A549 (cell line): ENCODE measurements around the gene RDH5.

Experiments
- CHD2 ChIP-seq: fragments of 150-350 bp; IDR thresholded peaks from 2 replicates; pipeline ENCODE4 v1.6.1; 2014; ENCODE audit warnings: low read length; ENCODE audit not compliant: partially characterized antibody
- CHD4 ChIP-seq: fragments of 200-600 bp; sonication (generic); IDR thresholded peaks from 2 replicates; pipeline ENCODE4 v1.6.1; 2016; ENCODE audit warnings: antibody characterized with exemption, mild to moderate bottlenecking, borderline replicate concordance
- CTCF ChIP-seq: fragments of >200 bp; sonication (Bioruptor Twin); formaldehyde crosslinking; IDR thresholded peaks from 3 replicates; pipeline ENCODE4 v1.5.1; 2016
- EP300 ChIP-seq, 2 experiments: fragments of >200 bp; sonication (Bioruptor Twin); formaldehyde crosslinking; IDR thresholded peaks; 2 replicates in 1 of 2; 3 replicates in 1 of 2; pipeline ENCODE4 v1.6.1; 2016 to 2017
- JUN ChIP-seq, 2 experiments: fragments of >200 bp; sonication (Bioruptor Twin); formaldehyde crosslinking; IDR thresholded peaks; 2 replicates in 1 of 2; 3 replicates in 1 of 2; pipeline ENCODE4 v1.6.1; 2016 to 2017
- KDM1A ChIP-seq: fragments of 200-600 bp; sonication (generic); IDR thresholded peaks from 2 replicates; pipeline ENCODE4 v1.6.1; 2016; ENCODE audit warnings: low read depth, mild to moderate bottlenecking
- MAFK ChIP-seq: fragments of 450-650 bp; IDR thresholded peaks from 2 replicates; pipeline ENCODE4 v1.6.1; 2014; ENCODE audit not compliant: partially characterized antibody
- MYC ChIP-seq: IDR thresholded peaks from 2 replicates; pipeline ENCODE4 v1.6.1; 2012; ENCODE audit warnings: mild to moderate bottlenecking, inconsistent platforms, low read length, improper control_type of control experiment, borderline replicate concordance
- POLR2A ChIP-seq: IDR thresholded peaks from 2 replicates; pipeline ENCODE4 v1.6.1; 2012; ENCODE audit warnings: mild to moderate bottlenecking, low read length
- RFX5 ChIP-seq: fragments of 450-650 bp; IDR thresholded peaks from 2 replicates; pipeline ENCODE4 v1.7.1; 2014; ENCODE audit warnings: antibody characterized with exemption, mild to moderate bottlenecking, moderate library complexity
- SREBF2 ChIP-seq: fragments of 450-650 bp; IDR thresholded peaks from 2 replicates; pipeline ENCODE4 v1.6.1; 2014; ENCODE audit warnings: mild to moderate bottlenecking, moderate library complexity
- ZC3H11A ChIP-seq: fragments of 450-650 bp; IDR thresholded peaks from 2 replicates; pipeline ENCODE4 v1.6.1; 2014; ENCODE audit warnings: antibody characterized with exemption, mild to moderate bottlenecking
- TF ChIP-seq, protein P1 (sequence below): fragments of >200 bp; sonication (Bioruptor Twin); formaldehyde crosslinking; IDR thresholded peaks from 3 replicates; pipeline ENCODE4 v1.6.1; 2016
- TF ChIP-seq, protein P2 (sequence below): fragments of 250-450 bp; sonication (Bioruptor Pico); IDR thresholded peaks from 2 replicates; pipeline ENCODE4 v1.5.0; 2021; ENCODE audit warnings: mild to moderate bottlenecking, moderate library complexity, borderline replicate concordance

DNA sequence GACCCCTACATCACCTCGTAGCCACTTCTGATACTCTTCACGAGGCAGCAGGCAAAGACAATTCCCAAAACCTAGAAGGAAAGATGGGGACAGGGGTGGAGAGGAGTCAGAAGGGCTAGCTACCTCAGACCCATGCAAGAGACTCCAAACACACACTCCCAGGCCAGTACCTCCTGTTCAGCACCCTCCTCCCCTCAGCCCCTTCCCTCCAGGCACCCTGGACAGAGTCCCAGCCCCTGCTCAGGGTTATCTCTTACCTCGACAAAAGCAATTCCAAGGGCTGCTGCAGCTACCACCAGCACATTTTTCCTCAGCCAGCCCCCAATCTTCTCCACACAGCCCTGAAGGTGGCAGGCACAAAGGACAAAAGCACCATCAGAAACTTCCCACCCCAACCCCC, 5.4 kb downstream of the RDH5 start:
- TF ChIP-seq CTCF = no peak
- TF ChIP-seq POLR2A = no peak
- no peak for TF ChIP-seq JUN (IDR thresholded peaks at IDR 0.05)
- no peak for TF ChIP-seq RFX5
- TF ChIP-seq CHD4 = no peak
- TF ChIP-seq CHD2 = no peak
- TF ChIP-seq SREBF2 = no peak
- no peak for TF ChIP-seq MAFK
- TF ChIP-seq EP300 (IDR thresholded peaks at IDR 0.05) = no peak
- no peak for TF ChIP-seq KDM1A
- TF ChIP-seq MYC = no peak
- TF ChIP-seq, protein P1, sequence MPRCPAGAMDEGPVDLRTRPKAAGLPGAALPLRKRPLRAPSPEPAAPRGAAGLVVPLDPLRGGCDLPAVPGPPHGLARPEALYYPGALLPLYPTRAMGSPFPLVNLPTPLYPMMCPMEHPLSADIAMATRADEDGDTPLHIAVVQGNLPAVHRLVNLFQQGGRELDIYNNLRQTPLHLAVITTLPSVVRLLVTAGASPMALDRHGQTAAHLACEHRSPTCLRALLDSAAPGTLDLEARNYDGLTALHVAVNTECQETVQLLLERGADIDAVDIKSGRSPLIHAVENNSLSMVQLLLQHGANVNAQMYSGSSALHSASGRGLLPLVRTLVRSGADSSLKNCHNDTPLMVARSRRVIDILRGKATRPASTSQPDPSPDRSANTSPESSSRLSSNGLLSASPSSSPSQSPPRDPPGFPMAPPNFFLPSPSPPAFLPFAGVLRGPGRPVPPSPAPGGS = no peak
- TF ChIP-seq ZC3H11A = no peak
- TF ChIP-seq, protein P2, sequence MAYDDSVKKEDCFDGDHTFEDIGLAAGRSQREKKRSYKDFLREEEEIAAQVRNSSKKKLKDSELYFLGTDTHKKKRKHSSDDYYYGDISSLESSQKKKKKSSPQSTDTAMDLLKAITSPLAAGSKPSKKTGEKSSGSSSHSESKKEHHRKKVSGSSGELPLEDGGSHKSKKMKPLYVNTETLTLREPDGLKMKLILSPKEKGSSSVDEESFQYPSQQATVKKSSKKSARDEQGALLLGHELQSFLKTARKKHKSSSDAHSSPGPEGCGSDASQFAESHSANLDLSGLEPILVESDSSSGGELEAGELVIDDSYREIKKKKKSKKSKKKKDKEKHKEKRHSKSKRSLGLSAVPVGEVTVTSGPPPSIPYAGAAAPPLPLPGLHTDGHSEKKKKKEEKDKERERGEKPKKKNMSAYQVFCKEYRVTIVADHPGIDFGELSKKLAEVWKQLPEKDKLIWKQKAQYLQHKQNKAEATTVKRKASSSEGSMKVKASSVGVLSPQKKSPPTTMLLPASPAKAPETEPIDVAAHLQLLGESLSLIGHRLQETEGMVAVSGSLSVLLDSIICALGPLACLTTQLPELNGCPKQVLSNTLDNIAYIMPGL (CRISPR knock-in tag) = no peak
